Activated naive CD8-positive, alpha-beta T cell (primary cell): ENCODE results near the gene RNF144B.

Experiments used
- H3K27ac Mint-ChIP-seq: one replicate; pipeline ENCODE4 v1.8.0; 2021; ENCODE audit warnings: mixed read lengths
- H3K27me3 Mint-ChIP-seq: one replicate; pipeline ENCODE4 v1.8.0; 2021; ENCODE audit warnings: mixed read lengths
- H3K36me3 Mint-ChIP-seq: one replicate; pipeline ENCODE4 v1.8.0; 2021; ENCODE audit warnings: mixed read lengths
- H3K4me1 Mint-ChIP-seq: one replicate; pipeline ENCODE4 v1.8.0; 2021; ENCODE audit warnings: low read depth, mixed read lengths
- H3K4me3 Mint-ChIP-seq: one replicate; pipeline ENCODE4 v1.8.0; 2021; ENCODE audit warnings: mild to moderate bottlenecking, mixed read lengths
- H3K9me3 Mint-ChIP-seq: one replicate; pipeline ENCODE4 v1.8.0; 2021; ENCODE audit warnings: low read depth, mixed read lengths

The RNF144B gene

GRCh38 chr6:18491308-18492045 is 104.3 kb downstream of the RNF144B start:
- no peaks in the 10 kb centered on the region for H3K36me3 Mint-ChIP-seq
- no peaks in the 10 kb centered on the region for H3K9me3 Mint-ChIP-seq
- no peaks in the 10 kb centered on the region for H3K4me1 Mint-ChIP-seq
- H3K27me3 Mint-ChIP-seq = peaks cover 1% of the 10 kb centered on the region
- no peak overlapping the region for H3K4me3 Mint-ChIP-seq
- no peak overlapping the region for H3K27ac Mint-ChIP-seq

- Mint-ChIP-seq H3K4me1 (no peaks in the 10 kb centered on the region), H3K27ac (no peak overlapping the region), H3K27me3 (peaks cover 3% of the 10 kb centered on the region), H3K9me3 (no peaks in the 10 kb centered on the region), H3K36me3 (no peaks in the 10 kb centered on the region), H3K4me3 (no peak overlapping the region)
Observed at GRCh38 chr6:18492972-18493371, 105.8 kb downstream of the RNF144B start.

- no peaks in the 10 kb centered on the region for H3K4me1 Mint-ChIP-seq
- H3K36me3 Mint-ChIP-seq = no peaks in the 10 kb centered on the region
- no peak overlapping the region for H3K4me3 Mint-ChIP-seq
- no peaks in the 10 kb centered on the region for H3K9me3 Mint-ChIP-seq
- H3K27me3 Mint-ChIP-seq = peaks cover 2% of the 10 kb centered on the region
- H3K27ac Mint-ChIP-seq = no peak overlapping the region
Observed at GRCh38 chr6:18493382-18493891, 106.3 kb downstream of the RNF144B start.

- no peaks in the 10 kb centered on the region for H3K36me3 Mint-ChIP-seq
- no peak overlapping the region for H3K4me3 Mint-ChIP-seq
- H3K27ac Mint-ChIP-seq = no peak overlapping the region
- H3K9me3 Mint-ChIP-seq = no peaks in the 10 kb centered on the region
- peaks cover 2% of the 10 kb centered on the region for H3K27me3 Mint-ChIP-seq
- no peaks in the 10 kb centered on the region for H3K4me1 Mint-ChIP-seq
Observed at GRCh38 chr6:18493925-18494324, 106.8 kb downstream of the RNF144B start.

- Mint-ChIP-seq H3K27ac (no peak overlapping the region), H3K4me3 (no peak overlapping the region), H3K36me3 (no peaks in the 10 kb centered on the region), H3K27me3 (peaks cover 2% of the 10 kb centered on the region), H3K9me3 (no peaks in the 10 kb centered on the region), H3K4me1 (no peaks in the 10 kb centered on the region)
Observed at GRCh38 chr6:18495236-18495635, 108.1 kb downstream of the RNF144B start.

DNA sequence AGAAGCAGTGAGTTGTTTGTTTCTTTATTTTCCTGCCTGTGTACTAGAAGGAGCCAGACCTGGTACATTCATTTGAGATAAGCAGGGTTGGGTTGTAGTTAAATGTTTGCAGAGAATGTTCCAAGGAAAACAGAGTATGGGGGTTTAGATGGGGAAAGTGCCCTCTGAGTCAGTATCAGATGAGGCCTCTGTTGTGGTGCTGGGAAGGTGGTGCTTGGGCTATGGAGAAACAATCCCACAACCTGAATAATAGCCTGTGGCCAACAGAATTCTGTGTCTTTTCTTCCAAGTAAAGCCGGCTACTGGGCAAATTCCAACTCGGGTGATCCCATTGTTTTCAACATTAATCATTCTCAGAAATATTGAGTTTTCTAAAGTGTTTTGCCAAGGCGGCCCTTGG is 109.3 kb downstream of the RNF144B start:
- H3K4me1 Mint-ChIP-seq = no peaks in the 10 kb centered on the region
- no peaks in the 10 kb centered on the region for H3K36me3 Mint-ChIP-seq
- H3K9me3 Mint-ChIP-seq = no peaks in the 10 kb centered on the region
- peaks cover 2% of the 10 kb centered on the region for H3K27me3 Mint-ChIP-seq
- H3K4me3 Mint-ChIP-seq = no peak overlapping the region
- H3K27ac Mint-ChIP-seq = no peak overlapping the region

- no peak overlapping the region for H3K27ac Mint-ChIP-seq
- no peaks in the 10 kb centered on the region for H3K9me3 Mint-ChIP-seq
- no peaks in the 10 kb centered on the region for H3K4me1 Mint-ChIP-seq
- H3K36me3 Mint-ChIP-seq = no peaks in the 10 kb centered on the region
- H3K27me3 Mint-ChIP-seq = peaks cover 2% of the 10 kb centered on the region
- no peak overlapping the region for H3K4me3 Mint-ChIP-seq
Observed at GRCh38 chr6:18497006-18497405, 109.9 kb downstream of the RNF144B start.

- Mint-ChIP-seq H3K9me3 (no peaks in the 10 kb centered on the region), H3K27ac (no peak overlapping the region), H3K27me3 (peaks cover 2% of the 10 kb centered on the region), H3K36me3 (no peaks in the 10 kb centered on the region), H3K4me1 (no peaks in the 10 kb centered on the region), H3K4me3 (no peak overlapping the region)
Observed at GRCh38 chr6:18498408-18498807, 111.3 kb downstream of the RNF144B start.

DNA sequence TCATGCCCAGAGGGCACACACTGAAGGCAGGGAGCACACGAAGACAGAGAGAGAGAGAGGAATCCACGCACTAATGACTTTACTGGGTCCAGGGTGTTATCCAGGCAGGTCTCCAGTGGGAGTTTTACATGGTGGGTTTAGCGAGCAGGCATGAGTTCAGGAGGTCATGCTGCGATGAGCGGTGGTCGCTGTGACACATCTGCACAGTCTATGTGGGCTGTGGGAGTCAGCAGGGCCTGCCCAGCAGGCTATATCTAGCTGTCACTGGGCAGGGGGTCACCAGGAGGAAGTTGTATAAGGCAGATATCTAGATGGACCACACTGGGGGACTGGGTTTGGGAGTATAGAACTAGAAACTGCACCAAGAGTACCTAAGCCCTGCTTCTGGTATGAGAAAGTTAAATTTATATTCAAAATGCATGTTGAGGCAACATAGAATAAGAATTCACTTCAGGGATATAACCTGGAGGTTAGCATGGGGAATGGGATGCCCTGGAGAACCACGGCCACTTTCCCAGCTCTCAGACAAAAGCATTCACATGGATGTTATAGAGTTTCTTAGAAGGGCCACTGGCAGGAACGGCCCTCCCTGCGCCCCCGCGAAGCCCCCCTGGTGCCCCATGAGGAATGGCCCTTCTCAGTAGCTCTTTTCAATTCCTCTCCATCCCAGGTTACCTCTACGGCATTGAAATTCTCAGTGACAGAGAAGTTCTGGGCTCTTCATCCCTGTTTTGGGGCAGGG is 113.9 kb downstream of the RNF144B start:
- Mint-ChIP-seq H3K27me3 (peaks cover 2% of the 10 kb centered on the region), H3K4me1 (no peaks in the 10 kb centered on the region), H3K36me3 (no peaks in the 10 kb centered on the region), H3K9me3 (no peaks in the 10 kb centered on the region), H3K4me3 (no peak overlapping the region), H3K27ac (no peak overlapping the region)

DNA sequence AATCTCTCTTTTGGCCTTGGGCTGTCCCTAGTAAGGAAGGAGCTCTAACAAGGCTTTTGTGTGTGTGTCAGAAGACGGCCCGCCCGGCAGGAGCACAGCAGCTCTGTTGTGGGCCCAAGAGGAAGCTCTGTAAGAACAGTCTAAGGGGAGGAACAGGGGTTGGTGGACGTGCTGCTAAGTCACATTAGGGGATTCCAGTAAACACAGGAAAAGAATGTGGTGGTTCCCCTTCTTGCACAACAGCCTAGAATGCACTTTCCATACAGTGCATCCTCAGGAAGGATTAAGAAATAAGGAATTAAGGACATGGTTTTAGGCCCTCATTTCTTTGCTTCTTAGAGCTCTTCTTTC is 114.5 kb downstream of the RNF144B start:
- no peaks in the 10 kb centered on the region for H3K9me3 Mint-ChIP-seq
- H3K27ac Mint-ChIP-seq = no peak overlapping the region
- H3K4me3 Mint-ChIP-seq = no peak overlapping the region
- H3K27me3 Mint-ChIP-seq = peaks cover 2% of the 10 kb centered on the region
- no peaks in the 10 kb centered on the region for H3K36me3 Mint-ChIP-seq
- H3K4me1 Mint-ChIP-seq = no peaks in the 10 kb centered on the region

DNA sequence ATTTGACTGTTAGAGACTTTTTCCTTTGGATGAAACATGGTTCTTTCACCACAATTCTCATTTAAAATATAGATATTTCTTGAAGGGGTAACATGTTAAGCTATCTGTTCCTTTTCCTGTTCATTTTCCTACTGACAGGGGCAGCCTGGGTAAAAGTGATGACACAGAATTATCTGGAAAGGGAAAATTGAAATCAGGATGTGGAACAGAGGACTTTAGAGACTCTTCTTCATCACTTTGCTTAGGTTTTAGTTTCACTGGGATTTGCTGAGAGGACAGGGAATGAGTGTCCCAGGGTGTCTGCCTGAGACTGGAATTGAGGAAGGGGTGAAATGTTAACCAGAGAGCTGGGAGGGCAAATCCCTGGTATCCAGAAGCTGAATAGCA is 116.0 kb downstream of the RNF144B start:
- Mint-ChIP-seq H3K27me3 (no peaks in the 10 kb centered on the region), H3K4me3 (no peak overlapping the region), H3K4me1 (no peaks in the 10 kb centered on the region), H3K36me3 (no peaks in the 10 kb centered on the region), H3K9me3 (no peaks in the 10 kb centered on the region), H3K27ac (no peak overlapping the region)

GRCh38 chr6:18503593-18504231 is 116.6 kb downstream of the RNF144B start:
- Mint-ChIP-seq H3K9me3 (no peaks in the 10 kb centered on the region), H3K4me3 (no peak overlapping the region), H3K27ac (no peak overlapping the region)

GRCh38 chr6:18504232-18504596 is 117.1 kb downstream of the RNF144B start:
- no peaks in the 10 kb centered on the region for H3K9me3 Mint-ChIP-seq
- no peaks in the 10 kb centered on the region for H3K4me1 Mint-ChIP-seq
- H3K27me3 Mint-ChIP-seq = no peaks in the 10 kb centered on the region
- no peak overlapping the region for H3K4me3 Mint-ChIP-seq
- no peak overlapping the region for H3K27ac Mint-ChIP-seq
- no peaks in the 10 kb centered on the region for H3K36me3 Mint-ChIP-seq

More at GRCh38 chr6:18503593-18504231, 116.6 kb downstream of the RNF144B start:
- H3K4me1 Mint-ChIP-seq = no peaks in the 10 kb centered on the region
- no peaks in the 10 kb centered on the region for H3K36me3 Mint-ChIP-seq
- no peaks in the 10 kb centered on the region for H3K27me3 Mint-ChIP-seq

DNA sequence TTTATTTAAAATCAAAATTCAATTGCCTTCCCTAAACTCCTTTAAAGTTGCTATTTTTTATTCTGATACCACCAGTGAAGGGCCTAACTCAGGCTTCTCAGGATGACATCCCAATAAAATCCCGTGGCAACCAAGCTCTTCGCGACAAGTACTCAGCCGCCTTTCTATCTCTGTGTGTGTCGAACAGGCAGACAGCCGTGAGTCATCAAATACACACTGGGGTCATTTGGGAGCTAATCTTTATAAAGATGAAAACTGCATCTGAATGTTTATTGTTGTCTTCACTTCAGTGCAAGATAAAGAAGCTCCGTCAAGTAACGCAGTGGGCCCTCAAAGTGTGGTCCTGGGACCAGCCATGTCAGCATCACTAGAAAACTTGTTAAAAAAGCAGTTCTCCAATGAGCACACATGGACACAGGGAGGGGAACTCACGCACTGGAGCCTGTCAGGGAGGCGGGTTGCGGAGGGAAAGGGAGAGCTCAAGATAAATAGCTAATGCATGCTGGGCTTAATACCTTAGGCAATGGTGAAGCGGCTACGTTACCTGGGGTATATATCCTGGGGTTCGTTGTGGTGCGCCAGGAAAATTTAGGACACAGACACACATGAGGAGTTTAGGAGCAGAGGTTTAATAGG is 119.3 kb downstream of the RNF144B start:
- no peak overlapping the region for H3K4me3 Mint-ChIP-seq
- H3K36me3 Mint-ChIP-seq = no peaks in the 10 kb centered on the region
- H3K4me1 Mint-ChIP-seq = peaks cover 3% of the 10 kb centered on the region
- no peaks in the 10 kb centered on the region for H3K9me3 Mint-ChIP-seq
- no peak overlapping the region for H3K27ac Mint-ChIP-seq
- H3K27me3 Mint-ChIP-seq = no peaks in the 10 kb centered on the region

DNA sequence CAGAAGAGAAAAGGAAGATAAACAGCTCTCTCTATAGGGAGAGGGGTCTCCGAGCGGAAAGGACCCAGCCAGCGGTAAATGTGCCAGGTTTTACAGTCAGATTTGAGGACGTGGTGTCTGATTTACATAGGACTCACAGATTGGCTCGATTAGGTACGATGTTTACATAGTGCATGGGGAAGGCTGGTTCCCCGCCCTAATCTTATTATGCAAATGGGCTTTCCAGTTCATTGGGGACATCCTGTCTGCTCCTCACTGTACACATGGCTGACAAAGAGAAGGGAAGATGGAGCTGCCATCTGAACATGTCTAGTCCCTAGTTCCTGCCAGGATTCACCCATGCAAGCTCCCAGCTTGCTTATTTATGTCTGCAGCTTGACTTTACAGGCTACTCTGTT is 119.9 kb downstream of the RNF144B start:
- H3K36me3 Mint-ChIP-seq = no peaks in the 10 kb centered on the region
- H3K4me3 Mint-ChIP-seq = no peak overlapping the region
- no peaks in the 10 kb centered on the region for H3K27me3 Mint-ChIP-seq
- no peaks in the 10 kb centered on the region for H3K9me3 Mint-ChIP-seq
- H3K27ac Mint-ChIP-seq = no peak overlapping the region
- H3K4me1 Mint-ChIP-seq = peaks cover 3% of the 10 kb centered on the region
